ENCODE measurements around the gene HDAC1.

- TF ChIP-seq, protein P1, sequence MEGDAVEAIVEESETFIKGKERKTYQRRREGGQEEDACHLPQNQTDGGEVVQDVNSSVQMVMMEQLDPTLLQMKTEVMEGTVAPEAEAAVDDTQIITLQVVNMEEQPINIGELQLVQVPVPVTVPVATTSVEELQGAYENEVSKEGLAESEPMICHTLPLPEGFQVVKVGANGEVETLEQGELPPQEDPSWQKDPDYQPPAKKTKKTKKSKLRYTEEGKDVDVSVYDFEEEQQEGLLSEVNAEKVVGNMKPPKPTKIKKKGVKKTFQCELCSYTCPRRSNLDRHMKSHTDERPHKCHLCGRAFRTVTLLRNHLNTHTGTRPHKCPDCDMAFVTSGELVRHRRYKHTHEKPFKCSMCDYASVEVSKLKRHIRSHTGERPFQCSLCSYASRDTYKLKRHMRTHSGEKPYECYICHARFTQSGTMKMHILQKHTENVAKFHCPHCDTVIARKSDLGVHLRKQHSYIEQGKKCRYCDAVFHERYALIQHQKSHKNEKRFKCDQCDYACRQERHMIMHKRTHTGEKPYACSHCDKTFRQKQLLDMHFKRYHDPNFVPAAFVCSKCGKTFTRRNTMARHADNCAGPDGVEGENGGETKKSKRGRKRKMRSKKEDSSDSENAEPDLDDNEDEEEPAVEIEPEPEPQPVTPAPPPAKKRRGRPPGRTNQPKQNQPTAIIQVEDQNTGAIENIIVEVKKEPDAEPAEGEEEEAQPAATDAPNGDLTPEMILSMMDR (conservative IDR thresholded peaks at IDR 0.05 in 1 of 2, IDR thresholded peaks at IDR 0.05 in 1 of 2; ENCODE audit: low read depth in 1 of 2, low read length in 2 of 2): no peak
- no peak for TF ChIP-seq EZH2 (IDR thresholded peaks at IDR 0.05; ENCODE audit: low read length, missing control alignments)
Measured at GRCh38 chr1:32339363-32339978, 47.6 kb downstream of the HDAC1 start.

Measured in fibroblast of lung (primary cell).